VCaP (cell line): ENCODE data around the gene SLC9A9.

ENCODE experiments used
- H3K27ac ChIP-seq: fragments of 450-650 bp; 2 replicates; pipeline ENCODE4 v1.5.1; 2017
- TF ChIP-seq, protein P1 (sequence below): fragments of 450-650 bp; conservative IDR thresholded peaks from 2 replicates; pipeline ENCODE4 v1.5.1; 2017; ENCODE audit warnings: mild to moderate bottlenecking, moderate library complexity

Gene SLC9A9

DNA sequence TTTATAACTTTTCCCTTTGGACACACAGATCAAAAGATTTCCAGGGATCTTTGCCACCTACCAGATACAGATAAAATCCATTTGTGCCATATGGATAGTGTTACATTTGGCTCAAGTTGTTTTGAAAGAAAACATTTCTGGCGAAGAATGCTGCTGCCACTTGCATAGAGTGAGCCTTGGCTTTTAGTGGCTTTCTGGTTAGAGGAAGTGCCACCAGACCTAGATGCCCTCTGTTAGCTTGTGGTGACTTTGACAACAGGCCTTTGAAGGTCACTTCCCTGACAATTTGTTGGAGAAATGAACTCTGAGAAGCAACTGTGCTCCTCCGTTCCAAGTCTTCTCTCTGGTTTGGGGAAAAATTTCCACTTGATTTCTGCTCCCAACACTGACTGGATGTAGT lies 570.7 kb downstream of the SLC9A9 start:
- H3K27ac ChIP-seq = no peak overlapping the region
- TF ChIP-seq, protein P1, sequence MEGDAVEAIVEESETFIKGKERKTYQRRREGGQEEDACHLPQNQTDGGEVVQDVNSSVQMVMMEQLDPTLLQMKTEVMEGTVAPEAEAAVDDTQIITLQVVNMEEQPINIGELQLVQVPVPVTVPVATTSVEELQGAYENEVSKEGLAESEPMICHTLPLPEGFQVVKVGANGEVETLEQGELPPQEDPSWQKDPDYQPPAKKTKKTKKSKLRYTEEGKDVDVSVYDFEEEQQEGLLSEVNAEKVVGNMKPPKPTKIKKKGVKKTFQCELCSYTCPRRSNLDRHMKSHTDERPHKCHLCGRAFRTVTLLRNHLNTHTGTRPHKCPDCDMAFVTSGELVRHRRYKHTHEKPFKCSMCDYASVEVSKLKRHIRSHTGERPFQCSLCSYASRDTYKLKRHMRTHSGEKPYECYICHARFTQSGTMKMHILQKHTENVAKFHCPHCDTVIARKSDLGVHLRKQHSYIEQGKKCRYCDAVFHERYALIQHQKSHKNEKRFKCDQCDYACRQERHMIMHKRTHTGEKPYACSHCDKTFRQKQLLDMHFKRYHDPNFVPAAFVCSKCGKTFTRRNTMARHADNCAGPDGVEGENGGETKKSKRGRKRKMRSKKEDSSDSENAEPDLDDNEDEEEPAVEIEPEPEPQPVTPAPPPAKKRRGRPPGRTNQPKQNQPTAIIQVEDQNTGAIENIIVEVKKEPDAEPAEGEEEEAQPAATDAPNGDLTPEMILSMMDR = no peak

DNA sequence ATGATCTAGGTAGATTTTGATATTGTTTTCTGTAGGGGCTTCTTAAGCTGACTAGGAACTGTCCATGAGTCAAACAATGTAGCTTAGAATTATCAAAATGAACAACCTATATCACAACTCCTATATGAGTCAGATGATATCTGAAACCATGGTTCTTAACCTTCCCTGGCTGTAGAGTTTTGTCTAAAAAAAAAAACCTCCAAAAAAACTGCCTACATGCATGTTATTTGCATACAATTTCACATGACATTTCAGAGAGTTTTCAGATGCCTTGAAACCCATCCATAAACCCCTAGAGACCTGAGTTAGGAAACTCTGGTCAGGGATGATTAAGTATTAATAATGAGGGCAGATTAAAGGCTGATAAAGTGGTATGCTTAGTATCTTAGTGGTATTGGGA lies 571.7 kb downstream of the SLC9A9 start:
- TF ChIP-seq, protein P1 = no peak
- no peak overlapping the region for H3K27ac ChIP-seq

DNA sequence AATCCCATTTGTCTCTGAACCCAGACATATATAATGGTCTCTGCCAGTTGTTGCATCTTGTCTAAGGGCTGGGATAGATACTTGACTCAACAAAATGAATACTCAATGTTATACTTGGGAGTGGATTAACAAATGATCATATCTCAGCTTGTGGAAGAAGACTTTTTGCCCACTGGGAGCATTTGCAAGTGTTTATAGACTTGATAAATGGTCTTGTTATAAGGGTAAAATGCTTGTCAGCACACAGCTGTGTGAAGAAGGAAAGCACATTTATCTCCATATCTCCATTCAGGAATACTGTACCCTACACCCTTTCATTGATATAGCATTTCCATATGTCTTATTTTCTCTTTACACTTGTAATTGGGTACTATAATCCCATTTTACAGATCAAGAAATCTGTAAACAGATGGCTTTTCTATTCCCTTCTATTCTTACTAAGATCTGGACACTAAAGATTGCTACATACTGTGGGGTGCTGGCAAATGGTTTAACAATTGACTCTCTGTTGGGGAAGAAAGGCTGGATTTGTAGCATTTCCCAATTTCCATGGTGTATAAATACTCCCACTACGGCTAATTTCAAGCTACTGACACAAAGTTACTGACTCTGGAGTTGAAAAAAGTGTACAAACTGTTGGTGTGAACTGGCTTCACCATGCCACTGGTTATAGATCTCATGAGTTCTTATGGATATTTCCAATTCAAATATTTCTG lies 574.1 kb downstream of the SLC9A9 start:
- H3K27ac ChIP-seq = no peak overlapping the region
- TF ChIP-seq, protein P1 = no peak

DNA sequence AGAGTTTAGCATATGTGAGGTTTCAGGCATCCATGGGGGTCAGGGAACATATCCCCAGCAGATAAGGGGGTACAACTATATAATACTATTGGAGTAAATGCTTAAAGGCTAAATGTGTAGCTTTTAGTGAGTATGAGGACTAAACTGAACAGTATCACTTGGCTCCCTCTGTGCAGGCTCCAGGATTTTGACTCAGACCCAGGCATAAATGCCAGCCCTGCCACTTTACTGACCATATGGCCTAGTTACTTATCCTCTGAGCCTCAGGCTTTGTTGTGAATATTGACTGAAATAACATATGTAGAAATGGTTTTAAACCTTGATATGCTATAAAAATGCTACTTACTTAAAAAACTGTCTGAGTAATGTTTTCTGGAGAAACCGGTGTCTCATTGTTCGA lies 577.1 kb downstream of the SLC9A9 start:
- H3K27ac ChIP-seq = no peak overlapping the region
- TF ChIP-seq, protein P1 = no peak

DNA sequence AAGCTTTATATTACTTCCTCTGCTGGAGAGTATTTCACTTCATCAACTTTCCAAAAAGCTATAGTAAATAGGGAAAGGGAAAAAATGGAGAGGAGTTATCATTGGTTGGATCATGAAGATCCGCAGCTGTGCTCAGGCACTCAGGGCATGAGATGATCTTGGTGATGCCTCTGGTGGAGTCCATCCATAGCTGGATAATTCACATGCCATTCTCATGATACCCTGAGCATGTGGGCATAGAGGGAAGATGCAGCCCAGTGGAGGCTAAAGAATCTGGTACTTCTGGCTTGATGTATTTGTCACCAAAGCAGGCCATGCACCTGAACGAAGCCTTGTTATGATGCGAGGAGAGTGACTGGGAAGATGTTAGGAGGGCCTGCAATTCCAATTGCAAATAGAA lies 578.5 kb downstream of the SLC9A9 start:
- TF ChIP-seq, protein P1 = no peak
- no peak overlapping the region for H3K27ac ChIP-seq

DNA sequence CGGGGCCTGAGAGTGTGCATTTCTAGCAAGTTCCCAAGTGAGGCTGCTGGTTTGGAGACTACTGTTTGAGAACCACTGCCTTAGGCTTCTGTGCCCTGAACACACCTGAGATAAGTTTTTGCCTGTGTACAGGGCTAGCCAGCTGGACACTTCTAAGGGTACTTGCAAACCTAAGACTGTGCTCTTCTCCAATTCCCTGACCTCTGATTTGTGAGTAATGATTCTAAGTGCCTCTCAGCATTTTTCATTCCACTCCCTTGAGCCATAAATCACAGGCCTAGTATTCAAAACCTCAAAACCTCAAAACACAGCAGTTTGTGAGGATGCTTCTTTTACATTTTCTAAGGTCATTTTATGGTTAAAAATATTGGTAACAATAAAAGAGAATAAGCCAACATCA lies 580.3 kb downstream of the SLC9A9 start:
- no peak overlapping the region for H3K27ac ChIP-seq
- TF ChIP-seq, protein P1 = no peak

DNA sequence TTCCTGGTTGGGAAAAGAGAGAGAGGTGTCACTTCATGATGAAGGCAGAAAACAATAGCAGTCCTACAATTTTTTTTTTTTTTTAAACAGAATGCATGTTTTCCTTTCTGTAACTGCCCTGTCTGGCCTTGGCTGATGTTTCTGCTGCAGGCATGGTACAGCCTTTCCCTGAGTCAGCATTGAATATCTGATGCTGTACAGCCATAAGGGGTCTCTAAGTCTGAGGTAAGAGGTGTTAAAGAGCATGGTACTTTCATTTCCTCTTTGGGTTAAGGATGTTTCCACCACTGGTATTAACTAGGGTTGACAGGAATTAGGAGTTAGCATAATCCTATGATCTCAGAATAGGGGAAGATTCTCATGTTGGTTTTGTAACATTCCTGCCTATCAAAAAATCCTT lies 581.3 kb downstream of the SLC9A9 start:
- TF ChIP-seq, protein P1 = no peak
- no peak overlapping the region for H3K27ac ChIP-seq
